HG03103 (cell line): ENCODE results near the gene AVPR2.

Experiments
- ATAC-seq: cut with Tn5 transposase; IDR thresholded peaks from one replicate; pipeline ENCODE4 v1.9.1; 2021; ENCODE audit warnings: low read depth; ENCODE audit not compliant: unreplicated experiment

AVPR2 gene

DNA sequence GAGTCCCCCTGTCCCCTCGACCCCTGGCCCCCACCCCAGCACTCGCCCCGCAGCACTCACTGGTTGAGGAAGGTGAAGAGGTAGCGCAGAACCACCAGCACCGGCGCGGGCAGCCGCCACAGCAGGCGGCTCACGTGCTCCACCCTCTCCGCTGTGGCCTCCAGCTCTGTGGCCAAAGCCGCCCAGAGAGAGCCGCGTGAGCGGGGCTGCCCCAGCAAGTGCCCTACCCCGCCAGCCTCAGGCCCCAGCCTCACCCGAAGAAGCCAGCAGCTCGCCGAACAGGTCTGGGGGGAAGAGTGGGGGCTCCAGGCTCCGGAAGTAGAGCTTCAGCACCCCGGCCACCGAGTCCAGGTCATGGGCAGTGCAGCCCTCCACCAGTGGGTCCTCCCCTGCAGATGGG is 6.0 kb downstream of the AVPR2 start:
- no peak for ATAC-seq

DNA sequence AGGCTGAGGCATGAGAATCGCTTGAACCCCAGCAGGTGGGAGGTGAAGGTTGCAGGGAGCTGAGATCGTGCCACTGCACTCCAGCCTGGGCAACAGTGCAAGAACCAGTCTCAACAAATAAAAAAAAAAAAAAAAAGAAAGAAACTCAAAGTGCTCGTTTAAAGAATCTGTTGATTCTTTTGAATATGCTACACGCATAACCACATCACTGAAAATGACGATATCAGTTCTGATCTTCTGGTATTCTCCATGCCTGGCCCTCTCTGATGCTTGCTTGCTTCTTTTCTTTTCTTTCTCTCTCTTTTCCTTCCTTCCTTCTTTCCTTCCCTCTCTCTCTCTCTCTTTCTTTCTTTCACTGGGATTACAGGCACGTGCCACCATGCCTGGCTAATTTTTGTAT is 7.3 kb downstream of the AVPR2 start:
- no peak for ATAC-seq

DNA sequence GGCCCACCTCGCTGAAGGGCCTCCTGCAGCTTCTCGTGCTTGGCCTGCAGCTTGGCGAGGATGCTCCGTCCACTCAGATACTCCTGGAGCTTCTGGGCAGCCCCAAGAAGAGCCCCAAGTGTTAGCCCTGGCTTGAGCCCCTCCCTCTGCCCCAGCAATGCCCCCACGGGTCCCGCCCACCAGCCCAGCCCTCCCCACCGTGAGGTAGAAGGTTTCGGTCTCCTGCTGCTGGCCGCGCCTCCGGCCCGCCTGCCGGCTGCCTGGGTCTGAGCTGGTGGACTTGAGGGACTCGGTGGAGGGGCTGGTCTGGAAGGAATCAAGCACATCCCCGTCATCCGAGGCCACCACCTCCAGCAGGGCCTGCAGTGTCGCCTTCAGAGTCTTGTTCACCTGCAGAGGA is 8.7 kb downstream of the AVPR2 start:
- no peak for ATAC-seq

DNA sequence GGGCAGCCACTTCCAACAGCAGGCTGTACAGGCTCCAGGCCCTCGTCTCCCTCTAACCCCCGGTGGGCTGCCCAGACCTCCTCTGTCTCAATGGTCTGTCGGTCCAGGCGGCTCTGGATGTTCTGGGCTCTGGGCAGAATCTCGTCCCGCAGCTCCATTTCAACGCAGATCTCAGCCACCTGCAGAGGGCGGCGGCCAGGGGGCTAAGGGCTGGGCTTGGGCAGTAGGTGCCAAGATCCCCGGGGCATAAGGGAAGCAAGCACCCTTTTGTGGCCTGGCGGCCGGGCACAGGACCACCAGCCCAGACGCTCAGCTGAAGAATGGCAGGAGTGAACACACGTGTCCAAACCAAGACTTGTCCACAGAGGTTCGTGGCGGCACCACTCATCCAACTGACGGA is 9.2 kb downstream of the AVPR2 start:
- ATAC-seq = no peak

DNA sequence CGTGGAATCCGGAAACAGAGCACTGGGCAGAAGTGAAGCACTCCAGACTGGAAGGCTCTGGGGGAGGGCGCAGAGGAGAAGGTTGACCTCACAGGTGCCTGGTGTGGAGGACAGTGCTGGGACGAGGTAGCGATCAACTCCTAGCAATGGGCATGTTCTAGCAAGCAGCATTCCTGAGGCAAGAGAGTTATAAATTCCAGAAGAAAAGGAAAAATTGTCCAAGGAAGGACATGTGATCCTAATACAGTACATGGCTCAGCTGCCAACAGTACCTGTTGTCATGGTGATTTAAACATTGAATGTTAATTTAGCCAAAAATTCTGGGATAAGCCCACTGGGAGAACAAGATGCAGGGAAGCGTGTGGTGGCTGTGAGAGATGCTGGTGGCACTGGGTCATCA is 13.4 kb downstream of the AVPR2 start:
- no peak for ATAC-seq

DNA sequence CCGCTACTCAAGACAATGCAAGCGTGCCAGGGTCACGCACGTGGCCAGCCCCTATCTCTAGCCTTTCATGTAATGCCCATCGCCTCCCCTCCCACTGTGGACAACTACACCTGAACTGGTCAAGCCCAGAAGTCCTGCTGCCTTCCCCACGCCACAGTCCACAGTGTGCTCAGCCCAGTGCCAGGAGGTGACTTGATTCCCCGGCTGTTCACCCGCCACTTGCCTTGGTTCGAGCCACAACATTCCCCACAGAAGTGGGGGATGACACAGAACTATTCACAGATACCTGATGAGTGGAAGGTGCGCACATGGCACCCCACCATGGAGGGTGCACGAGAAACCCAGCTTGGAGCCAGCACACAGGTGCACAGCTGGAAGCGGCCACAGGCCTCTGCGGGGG is 14.8 kb downstream of the AVPR2 start:
- no peak for ATAC-seq

DNA sequence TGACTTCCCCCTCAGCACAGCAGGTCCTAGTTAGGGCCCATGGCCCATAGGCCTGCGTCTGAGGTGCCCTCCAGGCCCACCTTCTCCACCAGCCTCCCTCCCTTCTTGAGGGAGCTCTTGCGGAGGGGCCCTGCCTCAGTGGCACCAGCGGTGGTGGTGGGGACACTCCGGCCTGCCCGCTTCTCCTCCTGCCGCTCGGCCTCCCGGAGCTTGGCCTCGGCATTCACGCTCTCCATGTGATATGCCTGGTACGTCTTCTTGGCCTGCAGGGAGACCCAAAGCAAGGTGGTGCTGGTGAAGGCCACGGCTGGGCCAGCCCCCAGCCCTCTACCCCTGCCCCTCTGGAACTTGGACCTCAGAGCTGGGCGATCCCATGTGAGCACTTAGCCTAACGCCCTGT is 16.1 kb downstream of the AVPR2 start:
- no peak for ATAC-seq

DNA sequence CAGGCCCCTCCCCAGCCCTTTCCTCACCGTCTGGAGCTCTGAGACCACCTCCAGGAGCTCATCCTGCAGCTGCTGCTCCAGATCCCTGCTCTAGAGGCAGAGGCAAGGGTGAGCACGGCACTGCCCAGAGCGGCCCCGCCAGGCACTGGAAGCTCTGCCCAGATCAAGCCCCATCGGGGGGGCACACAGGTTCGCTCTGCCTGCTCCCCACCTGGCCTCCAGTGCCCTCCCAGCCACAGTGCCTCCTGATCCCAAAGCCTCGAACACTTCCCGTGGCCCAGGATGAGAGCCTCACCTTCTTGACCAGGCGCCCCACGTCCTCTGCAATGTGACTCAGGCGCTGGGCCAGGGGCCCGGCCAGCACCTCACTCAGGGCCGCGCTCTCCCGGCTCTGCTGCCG is 16.6 kb downstream of the AVPR2 start:
- no peak for ATAC-seq

DNA sequence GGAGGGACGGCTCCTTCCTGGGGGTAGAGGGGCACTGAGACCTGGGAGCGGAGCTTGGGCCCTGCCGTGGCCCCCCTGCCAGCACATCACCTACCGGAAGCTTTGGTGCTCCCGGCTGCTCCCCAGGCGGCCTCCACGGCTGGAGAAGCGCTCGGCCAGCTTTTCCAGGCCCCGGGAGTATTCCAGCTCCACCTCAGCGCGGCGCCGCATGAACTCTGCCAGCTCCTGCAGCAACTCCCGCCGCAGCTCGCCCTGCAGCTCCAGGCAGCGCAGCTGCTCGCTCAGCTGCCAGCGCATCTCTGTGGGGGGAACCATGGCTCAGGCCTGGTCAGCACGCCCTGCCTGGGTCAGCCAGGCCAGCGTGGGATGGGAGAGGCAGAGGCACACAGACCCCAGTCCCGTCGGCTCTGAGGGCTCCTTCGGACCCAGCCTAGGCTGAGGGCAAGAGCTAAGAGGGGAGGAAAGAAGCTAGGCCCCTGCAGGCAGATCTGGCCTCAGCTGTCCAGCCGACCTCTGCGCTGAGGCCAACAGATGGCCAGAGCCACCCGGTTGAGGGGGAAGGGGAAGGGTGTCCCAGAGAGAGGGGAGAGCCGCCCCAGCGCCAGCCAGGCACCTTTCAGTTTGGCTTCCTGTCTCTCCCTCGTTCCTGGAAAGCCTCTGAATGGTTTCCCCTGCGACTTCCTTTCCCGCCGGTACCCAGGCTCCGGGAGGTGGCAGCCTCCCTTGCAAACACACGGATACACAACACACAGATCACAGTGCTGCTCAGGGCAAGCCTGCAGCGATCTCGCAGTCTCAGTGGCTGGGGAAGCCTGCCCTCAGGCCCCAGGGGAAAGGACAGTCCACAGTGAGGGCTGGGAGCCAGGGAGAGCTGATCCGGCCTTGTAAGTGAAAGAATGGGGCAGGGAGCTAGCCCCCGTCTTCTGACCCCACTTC is 17.3 kb downstream of the AVPR2 start:
- no peak for ATAC-seq

DNA sequence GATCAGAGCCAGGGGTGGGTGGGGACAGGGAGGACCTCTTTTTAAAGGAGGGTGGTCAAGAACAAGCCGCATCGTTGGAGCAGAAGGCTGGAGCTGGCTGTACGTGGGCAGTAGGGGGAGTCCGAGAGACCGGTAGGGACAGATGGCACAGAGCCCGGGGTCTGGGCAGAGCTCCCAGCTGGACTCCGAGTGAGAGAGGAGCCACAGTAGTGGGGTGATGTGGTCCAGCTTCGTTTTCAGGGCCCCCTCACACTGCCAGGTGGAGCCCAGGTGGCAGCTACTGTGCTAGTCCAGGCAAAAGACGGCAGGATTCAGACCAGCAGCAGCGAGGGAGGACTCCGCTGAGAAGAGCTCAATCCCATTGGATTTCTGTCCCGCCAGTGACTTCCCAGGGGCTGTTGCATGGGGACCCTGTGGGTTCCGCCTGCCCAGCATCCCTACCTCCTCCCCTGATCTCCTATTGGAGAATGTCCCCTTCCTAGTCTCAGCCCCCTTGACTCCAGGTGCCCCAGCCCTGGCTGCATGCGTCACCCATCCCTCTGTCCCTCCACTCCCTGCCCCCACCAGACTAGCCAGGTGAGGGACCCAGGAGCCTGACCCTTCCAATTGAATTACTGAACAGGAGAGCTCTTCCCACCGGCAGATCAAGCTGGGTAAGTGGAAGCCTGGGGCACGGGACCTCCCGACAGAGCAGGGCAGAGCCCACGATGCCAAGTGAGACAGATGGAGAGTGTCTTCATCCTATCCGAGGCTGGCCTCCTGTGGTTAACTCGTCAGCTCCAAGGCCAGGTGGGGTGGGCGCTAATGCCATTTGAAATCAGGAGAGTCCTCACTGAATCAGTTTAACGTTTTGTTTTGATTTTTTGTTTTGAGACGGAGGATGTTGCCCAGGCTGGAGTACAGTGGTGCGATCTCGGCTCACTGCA is 18.7 kb downstream of the AVPR2 start:
- ATAC-seq = no peak

DNA sequence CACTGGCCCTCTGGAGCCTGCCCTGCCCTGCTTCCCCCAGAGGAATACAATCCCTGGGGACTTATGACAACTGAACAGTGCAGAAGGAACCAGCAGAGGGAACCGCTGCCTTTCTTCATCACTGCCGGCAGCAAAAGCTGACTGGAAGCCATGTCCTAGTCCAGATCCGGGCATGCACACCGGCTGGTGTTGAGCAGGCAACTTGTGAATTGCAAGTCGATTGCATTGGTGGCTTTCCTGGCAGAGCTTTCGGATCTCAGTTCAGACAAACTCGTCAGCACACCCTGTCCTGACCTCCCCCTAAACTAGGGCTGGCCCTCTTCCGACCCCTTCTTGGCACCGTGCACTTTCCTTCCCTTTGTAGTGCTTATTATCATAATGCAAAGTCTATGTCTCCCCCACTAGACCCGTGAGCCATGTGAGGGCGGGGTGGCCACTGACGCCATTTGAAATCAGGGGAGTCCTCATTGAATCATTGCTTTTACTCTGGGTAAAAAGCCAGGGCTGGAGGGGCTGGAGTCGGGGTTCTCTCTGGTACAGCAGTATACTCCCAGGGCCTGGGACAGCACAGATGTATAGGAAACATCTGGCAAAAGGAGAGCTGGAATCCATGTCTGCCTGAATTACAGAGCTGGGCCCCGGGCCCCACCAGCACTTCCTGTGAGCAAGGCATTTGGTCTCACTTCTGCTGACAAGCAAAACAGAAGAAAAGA is 19.8 kb downstream of the AVPR2 start:
- ATAC-seq = no peak

DNA sequence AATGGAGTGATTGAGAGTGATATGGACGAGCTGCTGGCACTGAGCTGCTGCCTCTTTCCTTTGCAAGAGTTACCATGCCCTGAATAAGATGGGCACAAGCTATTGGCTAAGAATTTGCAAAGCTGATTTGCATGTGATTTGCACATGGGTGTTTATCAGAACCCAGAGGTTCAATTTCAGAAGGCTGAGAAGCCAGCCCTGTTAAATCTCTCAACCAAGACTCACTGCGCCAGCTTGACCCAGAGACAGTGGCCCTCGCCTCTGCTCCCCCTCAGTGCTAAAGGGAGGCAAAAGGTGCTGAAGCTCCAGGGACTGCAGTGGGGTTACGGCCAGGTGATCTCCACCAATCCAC is 20.9 kb downstream of the AVPR2 start:
- no peak for ATAC-seq

DNA sequence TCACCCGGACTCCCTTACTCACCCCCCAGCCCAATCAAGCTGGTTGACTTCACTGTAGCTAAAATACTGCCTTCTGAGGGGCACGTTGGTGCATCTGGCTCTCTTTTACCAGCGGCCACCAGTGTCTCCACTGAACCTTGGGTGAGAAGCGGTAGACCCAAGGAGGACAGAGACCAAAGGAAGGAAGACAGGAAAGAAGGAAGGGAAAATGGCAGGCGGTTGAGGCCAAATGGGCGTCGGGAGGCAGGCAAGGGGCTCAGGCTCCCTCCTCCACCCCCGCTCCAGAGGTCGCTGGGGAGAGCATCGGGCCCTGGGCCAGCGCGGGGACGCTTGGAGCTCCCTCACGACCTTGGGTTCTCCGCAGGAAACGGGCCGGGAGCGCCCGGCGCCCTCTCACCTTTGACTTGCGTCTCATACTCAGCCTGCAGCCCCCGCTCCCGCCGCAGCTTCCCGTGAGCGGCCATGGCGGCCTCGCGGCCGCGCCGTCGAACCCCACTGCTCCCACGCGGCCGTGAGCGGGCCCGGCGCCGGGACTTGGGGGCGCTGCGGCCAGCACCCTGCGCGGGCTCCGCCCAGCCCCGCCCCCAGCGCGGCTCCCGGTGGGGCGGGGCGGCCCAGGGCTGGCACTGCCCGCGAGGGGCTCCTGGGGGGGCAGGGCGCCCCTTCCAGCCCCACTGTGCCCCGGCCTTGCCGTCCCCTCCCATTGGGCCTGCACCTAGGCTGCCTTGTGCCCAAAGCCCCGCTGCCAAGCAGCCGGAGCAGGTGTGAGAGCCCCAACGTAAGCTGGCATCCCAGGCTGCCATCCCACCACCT is 21.5 kb downstream of the AVPR2 start, which contains the start of gene ARHGAP4:
TSS of gene ARHGAP4 (minus strand) at position 526 of the 813 bp plus-strand sequence. CDS start at position 464, 62 bp downstream.
- ATAC-seq = no peak

DNA sequence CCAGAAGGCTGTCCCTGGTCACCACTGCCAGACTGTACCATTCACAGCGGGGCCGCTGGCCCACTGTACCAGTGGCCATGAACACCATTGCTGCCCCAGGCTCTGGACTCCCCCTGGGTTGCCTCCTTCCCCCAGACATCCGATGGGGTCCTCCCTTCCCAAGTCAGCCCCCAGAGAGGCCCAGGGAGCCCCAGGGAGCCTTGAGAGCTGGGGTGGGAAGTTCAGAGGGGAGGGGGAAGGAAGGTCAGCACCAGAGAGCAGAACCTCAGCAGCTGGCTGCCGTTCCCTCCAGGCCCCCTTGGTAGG is 22.0 kb downstream of the AVPR2 start:
- ATAC-seq = no peak

DNA sequence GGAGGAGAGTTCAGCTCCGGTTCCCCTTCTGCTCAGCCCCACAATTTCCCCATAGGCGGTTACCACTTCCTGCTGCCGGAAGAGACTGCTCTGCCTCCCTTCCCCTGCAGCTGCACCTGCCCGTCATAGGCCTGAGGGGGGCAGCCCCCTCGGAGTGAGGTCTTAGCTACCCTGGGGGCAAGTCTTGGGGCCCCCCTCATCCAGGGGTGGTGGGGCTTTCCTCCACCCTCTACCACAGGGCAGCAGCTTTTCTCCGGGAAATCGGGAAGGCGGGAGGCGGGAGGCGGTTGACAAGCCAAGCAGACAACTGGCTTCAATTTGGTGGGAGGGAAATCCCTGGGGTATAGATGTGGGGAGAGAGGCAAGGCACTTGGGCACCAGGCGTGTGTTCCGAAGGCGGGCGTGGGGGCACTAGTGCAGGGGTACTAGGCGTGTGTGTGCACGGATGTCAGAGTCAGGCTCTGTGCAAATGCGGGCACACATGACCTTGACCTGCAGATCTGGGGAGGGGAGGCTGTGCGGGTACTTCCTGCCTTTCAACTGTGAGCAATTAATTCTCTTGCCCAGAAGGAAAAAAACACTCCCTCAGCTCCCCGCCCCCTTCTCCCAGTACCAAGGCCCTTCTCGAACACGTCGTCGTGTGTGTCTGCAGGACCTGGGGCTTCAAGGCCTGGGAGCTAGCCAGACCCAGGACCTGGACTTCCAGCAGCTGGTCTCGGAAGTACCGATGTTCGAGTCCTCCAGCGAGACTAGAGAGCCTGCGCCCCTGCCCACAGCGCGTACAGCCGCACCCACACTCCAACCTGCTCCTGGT is 22.6 kb downstream of the AVPR2 start:
- ATAC-seq = no peak

DNA sequence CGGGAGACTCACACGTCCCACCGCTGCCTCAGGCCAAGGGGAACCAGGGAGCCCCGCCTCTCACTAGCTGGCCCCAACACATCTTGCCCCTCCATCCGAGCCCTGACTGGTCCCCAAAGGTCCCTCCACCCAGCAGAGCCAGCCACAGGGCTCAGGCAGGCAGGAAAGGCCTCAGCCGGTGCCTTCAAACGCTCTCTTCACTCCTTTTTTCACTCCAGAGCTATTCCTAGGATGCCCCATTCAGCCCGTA is 23.1 kb downstream of the AVPR2 start:
- no peak for ATAC-seq

DNA sequence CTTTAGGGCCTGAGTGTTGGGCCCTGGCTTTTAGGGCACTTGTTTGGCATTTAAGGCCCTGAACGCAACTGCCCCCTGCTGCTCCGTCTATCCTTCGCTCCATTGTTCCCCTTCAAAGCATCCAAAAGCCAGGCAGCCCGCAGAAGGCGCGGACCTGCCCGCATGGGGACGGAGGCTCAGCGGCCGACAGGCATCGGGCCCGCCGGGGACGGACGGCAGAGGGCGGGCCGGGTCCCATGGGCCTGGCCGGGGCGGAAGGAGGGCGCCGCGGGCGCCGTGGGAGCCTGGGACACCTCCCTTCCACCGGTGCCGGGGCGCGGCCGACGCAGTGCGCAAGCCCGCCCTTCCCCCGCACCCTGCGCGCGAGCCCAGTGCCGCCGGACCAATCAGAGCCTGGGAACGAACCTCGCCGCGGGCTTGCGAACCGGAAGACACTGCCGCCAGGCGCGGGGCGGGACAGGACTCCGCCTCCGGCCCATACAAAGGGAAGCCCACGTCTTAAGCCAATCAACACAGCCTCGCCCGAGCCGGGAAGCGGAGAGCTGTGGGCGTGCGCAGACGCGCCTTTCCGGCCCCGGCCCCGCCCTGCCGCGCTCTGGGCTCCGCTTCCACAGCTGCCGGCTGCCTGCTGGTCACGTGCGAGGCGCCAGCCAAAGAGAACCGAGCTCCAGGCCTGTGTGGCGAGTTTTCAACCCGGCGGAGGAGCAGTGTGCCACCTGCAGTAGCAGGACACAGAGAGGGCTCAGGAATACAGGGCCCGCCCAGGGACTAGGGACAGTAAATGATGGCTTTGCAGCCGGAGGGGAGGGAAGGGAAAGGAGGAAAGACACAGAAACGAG is 23.7 kb downstream of the AVPR2 start:
- peak; percentile 60 for ATAC-seq

DNA sequence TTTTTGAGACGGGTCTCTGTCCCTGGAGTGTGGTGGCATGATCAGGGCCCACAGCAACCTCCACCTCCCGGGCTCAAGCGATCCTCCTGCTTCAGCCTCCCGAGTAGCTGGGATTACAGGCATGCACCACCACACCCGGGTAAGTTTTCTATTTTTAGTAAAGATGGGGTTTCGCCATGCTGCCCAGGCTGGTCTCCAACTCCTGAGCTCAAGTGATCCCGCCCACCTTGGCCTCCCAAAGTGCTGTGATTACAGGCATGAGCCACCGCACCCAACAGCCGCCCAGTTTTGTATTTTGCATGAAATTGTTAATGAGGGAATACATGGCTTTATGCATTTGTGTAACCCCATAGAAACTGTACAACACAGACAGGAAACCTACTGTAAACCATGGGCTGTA is 24.4 kb downstream of the AVPR2 start:
- ATAC-seq = no peak

DNA sequence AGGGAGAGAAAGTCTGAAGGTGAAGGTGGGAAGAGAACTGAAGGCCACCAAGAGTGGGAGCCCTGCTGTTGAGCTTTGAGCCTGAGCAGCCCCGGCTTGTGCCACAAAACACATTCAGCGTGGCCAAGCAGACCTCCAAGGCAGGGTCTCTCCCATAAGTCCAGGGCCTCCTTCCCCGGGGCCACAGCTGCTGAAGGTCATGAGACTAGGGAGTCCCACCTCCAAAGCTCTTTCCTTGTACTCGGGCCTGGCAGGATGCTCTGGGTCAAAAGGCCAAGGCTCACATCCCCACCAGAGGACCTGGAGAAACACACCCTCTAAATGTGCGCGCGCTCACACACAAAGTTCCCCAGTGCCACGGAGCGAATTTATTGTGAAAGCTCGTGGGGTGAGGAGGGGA is 25.1 kb downstream of the AVPR2 start:
- no peak for ATAC-seq
